H1 (cell line): ENCODE measurements around the gene LNPK.

Source experiments
- CHD1 ChIP-seq: IDR thresholded peaks from 2 replicates; pipeline ENCODE4 v1.6.1; 2012; ENCODE audit warnings: low read depth, low read length, improper control_type of control experiment
- CREB1 ChIP-seq: IDR thresholded peaks from 2 replicates; pipeline ENCODE4 v1.6.1; 2012; ENCODE audit warnings: inconsistent platforms
- EP300 ChIP-seq, 2 experiments: IDR thresholded peaks; 1 replicate in 1 of 2; 2 replicates in 1 of 2; pipeline ENCODE4 v1.6.1; 2011 to 2012; ENCODE audit warnings: low read depth in 2 of 2, low read length in 2 of 2, mild to moderate bottlenecking in 2 of 2, borderline replicate concordance in 1 of 2, inconsistent platforms in 1 of 2, moderate library complexity in 1 of 2
- EZH2 ChIP-seq: fragments of 200-600 bp; sonication (generic); IDR thresholded peaks from 2 replicates; pipeline ENCODE4 v1.7.1; 2012; ENCODE audit warnings: low read depth, mild to moderate bottlenecking, moderate library complexity, low read length, inconsistent platforms; ENCODE audit not compliant: severe bottlenecking
- JUN ChIP-seq: IDR thresholded peaks from 2 replicates; pipeline ENCODE4 v1.6.1; 2011; ENCODE audit warnings: low read depth, mild to moderate bottlenecking, improper control_type of control experiment, low read length
- MAFK ChIP-seq: IDR thresholded peaks from 2 replicates; pipeline ENCODE4 v1.6.1; 2012; ENCODE audit warnings: low read depth, mild to moderate bottlenecking, improper control_type of control experiment, low read length
- POLR2A ChIP-seq, 2 experiments: IDR thresholded peaks; 1 replicate in 1 of 2; 2 replicates in 1 of 2; pipeline ENCODE4 v1.6.1; 2011; ENCODE audit warnings: low read depth in 2 of 2, low read length in 2 of 2, mild to moderate bottlenecking in 2 of 2; ENCODE audit errors: control extremely low read depth in 1 of 2
- POU5F1 ChIP-seq: IDR thresholded peaks from 2 replicates; pipeline ENCODE4 v1.6.1; 2011; ENCODE audit warnings: low read depth, mild to moderate bottlenecking, low read length, moderate library complexity
- TEAD4 ChIP-seq: IDR thresholded peaks from 2 replicates; pipeline ENCODE4 v1.6.1; 2012; ENCODE audit warnings: low read depth, low read length, inconsistent platforms, mixed read lengths
- TF ChIP-seq, protein P1 (sequence below), 3 experiments: IDR thresholded peaks; 1 replicate in 2 of 3; 2 replicates in 1 of 3; pipeline versions ENCODE4 v1.5.1 to v1.6.1; 2011; ENCODE audit warnings: low read length in 3 of 3, mild to moderate bottlenecking in 3 of 3, inconsistent platforms in 2 of 3, low read depth in 1 of 3, moderate library complexity in 1 of 3; ENCODE audit not compliant: insufficient read depth in 1 of 3; ENCODE audit errors: control extremely low read depth in 1 of 3
- TF ChIP-seq, protein P2 (sequence below): IDR thresholded peaks from 2 replicates; pipeline ENCODE4 v1.6.1; 2011; ENCODE audit warnings: low read length, improper control_type of control experiment
- TF ChIP-seq, protein P3 (sequence below): IDR thresholded peaks from 2 replicates; pipeline ENCODE4 v1.6.1; 2012; ENCODE audit warnings: low read length, inconsistent platforms

DNA sequence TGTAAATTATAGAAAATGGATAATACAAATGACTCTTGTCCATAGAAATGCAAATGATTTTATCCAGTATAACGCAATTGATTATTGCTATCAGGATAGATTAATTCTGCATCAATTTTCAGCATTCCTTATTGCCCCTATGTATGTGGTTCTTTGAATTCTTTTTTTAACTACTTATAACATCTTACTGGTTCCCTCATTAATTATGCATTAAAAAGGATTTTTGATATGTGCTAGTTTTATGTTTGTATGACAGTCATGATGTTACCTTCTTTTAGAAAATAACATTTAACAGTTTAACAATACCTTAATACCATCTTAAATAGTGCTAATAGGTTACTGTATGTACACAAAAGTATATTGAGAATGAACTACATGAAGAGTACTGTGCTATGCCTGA is 20.0 kb upstream of the LNPK start:
- TF ChIP-seq, protein P1, sequence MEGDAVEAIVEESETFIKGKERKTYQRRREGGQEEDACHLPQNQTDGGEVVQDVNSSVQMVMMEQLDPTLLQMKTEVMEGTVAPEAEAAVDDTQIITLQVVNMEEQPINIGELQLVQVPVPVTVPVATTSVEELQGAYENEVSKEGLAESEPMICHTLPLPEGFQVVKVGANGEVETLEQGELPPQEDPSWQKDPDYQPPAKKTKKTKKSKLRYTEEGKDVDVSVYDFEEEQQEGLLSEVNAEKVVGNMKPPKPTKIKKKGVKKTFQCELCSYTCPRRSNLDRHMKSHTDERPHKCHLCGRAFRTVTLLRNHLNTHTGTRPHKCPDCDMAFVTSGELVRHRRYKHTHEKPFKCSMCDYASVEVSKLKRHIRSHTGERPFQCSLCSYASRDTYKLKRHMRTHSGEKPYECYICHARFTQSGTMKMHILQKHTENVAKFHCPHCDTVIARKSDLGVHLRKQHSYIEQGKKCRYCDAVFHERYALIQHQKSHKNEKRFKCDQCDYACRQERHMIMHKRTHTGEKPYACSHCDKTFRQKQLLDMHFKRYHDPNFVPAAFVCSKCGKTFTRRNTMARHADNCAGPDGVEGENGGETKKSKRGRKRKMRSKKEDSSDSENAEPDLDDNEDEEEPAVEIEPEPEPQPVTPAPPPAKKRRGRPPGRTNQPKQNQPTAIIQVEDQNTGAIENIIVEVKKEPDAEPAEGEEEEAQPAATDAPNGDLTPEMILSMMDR (IDR thresholded peaks at IDR 0.05; ENCODE audit: control extremely low read depth in 1 of 3, insufficient read depth in 1 of 3, low read depth in 1 of 3, low read length in 3 of 3) = no peak
- TF ChIP-seq MAFK (no peak), TEAD4 (no peak), POLR2A (IDR thresholded peaks at IDR 0.05; ENCODE audit: control extremely low read depth in 1 of 2, low read depth in 2 of 2, low read length in 2 of 2) (no peak), CREB1 (no peak), JUN (no peak), EP300 (IDR thresholded peaks at IDR 0.05; ENCODE audit: borderline replicate concordance in 1 of 2, low read depth in 2 of 2, low read length in 2 of 2) (no peak), CHD1 (no peak), EZH2 (no peak), POU5F1 (no peak)
- TF ChIP-seq, protein P2, sequence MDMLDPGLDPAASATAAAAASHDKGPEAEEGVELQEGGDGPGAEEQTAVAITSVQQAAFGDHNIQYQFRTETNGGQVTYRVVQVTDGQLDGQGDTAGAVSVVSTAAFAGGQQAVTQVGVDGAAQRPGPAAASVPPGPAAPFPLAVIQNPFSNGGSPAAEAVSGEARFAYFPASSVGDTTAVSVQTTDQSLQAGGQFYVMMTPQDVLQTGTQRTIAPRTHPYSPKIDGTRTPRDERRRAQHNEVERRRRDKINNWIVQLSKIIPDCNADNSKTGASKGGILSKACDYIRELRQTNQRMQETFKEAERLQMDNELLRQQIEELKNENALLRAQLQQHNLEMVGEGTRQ = no peak
- TF ChIP-seq, protein P3, sequence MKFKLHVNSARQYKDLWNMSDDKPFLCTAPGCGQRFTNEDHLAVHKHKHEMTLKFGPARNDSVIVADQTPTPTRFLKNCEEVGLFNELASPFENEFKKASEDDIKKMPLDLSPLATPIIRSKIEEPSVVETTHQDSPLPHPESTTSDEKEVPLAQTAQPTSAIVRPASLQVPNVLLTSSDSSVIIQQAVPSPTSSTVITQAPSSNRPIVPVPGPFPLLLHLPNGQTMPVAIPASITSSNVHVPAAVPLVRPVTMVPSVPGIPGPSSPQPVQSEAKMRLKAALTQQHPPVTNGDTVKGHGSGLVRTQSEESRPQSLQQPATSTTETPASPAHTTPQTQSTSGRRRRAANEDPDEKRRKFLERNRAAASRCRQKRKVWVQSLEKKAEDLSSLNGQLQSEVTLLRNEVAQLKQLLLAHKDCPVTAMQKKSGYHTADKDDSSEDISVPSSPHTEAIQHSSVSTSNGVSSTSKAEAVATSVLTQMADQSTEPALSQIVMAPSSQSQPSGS = no peak
